Mesendoderm (in vitro differentiated cells): ENCODE results near the gene WDR1.

Experiments
- DNase-seq: peaks from one replicate; pipeline ENCODE4 v3.0.0; 2013
- H2AK5ac ChIP-seq: 2 replicates; pipeline ENCODE4 v1.6.1; 2013; ENCODE audit warnings: low read length, inconsistent platforms
- H2BK120ac ChIP-seq: 2 replicates; pipeline ENCODE4 v1.6.1; 2013; ENCODE audit warnings: low read depth, mild to moderate bottlenecking, low read length, moderate library complexity, mixed read lengths
- H2BK15ac ChIP-seq: replicated peaks from 2 replicates; pipeline ENCODE4 v1.6.1; 2013; ENCODE audit warnings: low read depth, mild to moderate bottlenecking, moderate library complexity
- H2BK5ac ChIP-seq: 2 replicates; pipeline ENCODE4 v1.6.1; 2013; ENCODE audit warnings: low read length, inconsistent platforms
- H3K18ac ChIP-seq: 2 replicates; pipeline ENCODE4 v1.6.1; 2013; ENCODE audit warnings: mild to moderate bottlenecking, low read length, mixed read lengths
- H3K23ac ChIP-seq: one replicate; pipeline ENCODE4 v1.6.1; 2013; ENCODE audit warnings: low read length
- H3K27ac ChIP-seq: 2 replicates; pipeline ENCODE4 v1.5.1; 2013; ENCODE audit warnings: low read depth, mild to moderate bottlenecking, inconsistent platforms, low read length, moderate library complexity
- H3K27me3 ChIP-seq: 2 replicates; pipeline ENCODE4 v1.6.1; 2013; ENCODE audit warnings: low read length, control low read depth, mild to moderate bottlenecking, inconsistent platforms; ENCODE audit not compliant: insufficient read depth, poor library complexity
- H3K36me3 ChIP-seq: 2 replicates; pipeline ENCODE4 v1.6.1; 2013; ENCODE audit warnings: low read length, inconsistent platforms; ENCODE audit not compliant: control insufficient read depth, insufficient read depth
- H3K4ac ChIP-seq: one replicate; pipeline ENCODE4 v1.6.1; 2013; ENCODE audit warnings: low read depth, mild to moderate bottlenecking, low read length, moderate library complexity
- H3K4me1 ChIP-seq: 2 replicates; pipeline ENCODE4 v1.6.1; 2013; ENCODE audit warnings: low read depth, low read length, inconsistent platforms; ENCODE audit not compliant: control insufficient read depth
- H3K4me2 ChIP-seq: 2 replicates; pipeline ENCODE4 v1.6.1; 2013; ENCODE audit warnings: low read length
- H3K4me3 ChIP-seq: 2 replicates; pipeline ENCODE4 v1.5.1; 2013; ENCODE audit warnings: mild to moderate bottlenecking, low read length
- H3K56ac ChIP-seq: one replicate; pipeline ENCODE4 v1.6.1; 2013; ENCODE audit warnings: low read length
- H3K79me1 ChIP-seq: 2 replicates; pipeline ENCODE4 v1.6.1; 2013; ENCODE audit warnings: low read length, inconsistent platforms
- H3K79me2 ChIP-seq: 2 replicates; pipeline ENCODE4 v1.6.1; 2013; ENCODE audit warnings: mild to moderate bottlenecking, low read length; ENCODE audit not compliant: control insufficient read depth, insufficient read depth
- H3K9ac ChIP-seq: 2 replicates; pipeline ENCODE4 v1.6.1; 2013; ENCODE audit warnings: low read length, inconsistent platforms
- H4K5ac ChIP-seq: one replicate; pipeline ENCODE4 v1.6.1; 2013; ENCODE audit warnings: low read length
- H4K8ac ChIP-seq: one replicate; pipeline ENCODE4 v1.6.1; 2013; ENCODE audit warnings: low read depth, mild to moderate bottlenecking, control low read depth, low read length, moderate library complexity
- WGBS: extraction: QIAGEN DNeasy Blood & Tissue Kit; methylation state at CpG from one replicate; pipeline ENCODE4 v1.1.7; 2013; ENCODE audit warnings: low lambda C conversion rate, missing lambda C conversion rate; ENCODE audit not compliant: insufficient coverage; ENCODE audit errors: extremely low coverage; 5-methylcytosine and 5-hydroxymethylcytosine counted together

The WDR1 gene

GRCh38 chr4:10140866-10141759 is 24.5 kb upstream of the WDR1 start:
- Histone ChIP-seq H3K27ac (no peak overlapping the region), H3K4me2 (peak overlapping the region; percentile 42), H3K23ac (no peak overlapping the region), H3K79me2 (no peaks in the 10 kb centered on the region), H2AK5ac (no peak overlapping the region), H2BK15ac (no peak overlapping the region), H3K56ac (no peak overlapping the region), H3K9ac (no peak overlapping the region), H3K79me1 (no peaks in the 10 kb centered on the region), H3K4ac (no peak overlapping the region), H2BK5ac (no peak overlapping the region), H3K27me3 (no peaks in the 10 kb centered on the region), H3K18ac (no peak overlapping the region), H2BK120ac (no peak overlapping the region), H3K4me1 (no peaks in the 10 kb centered on the region), H3K4me3 (no peak overlapping the region), H4K8ac (no peak overlapping the region), H3K36me3 (no peaks in the 10 kb centered on the region), H4K5ac (no peak overlapping the region)
- peak; percentile 77 for DNase-seq
- no CpG with 5 or more reads among the region's 10 CpGs for WGBS

GRCh38 chr4:10139518-10139917 is 22.9 kb upstream of the WDR1 start:
- no peaks in the 10 kb centered on the region for H3K36me3 ChIP-seq
- H2AK5ac ChIP-seq = no peak overlapping the region
- H3K4me3 ChIP-seq = no peak overlapping the region
- H3K9ac ChIP-seq = no peak overlapping the region
- no peak overlapping the region for H3K4me2 ChIP-seq
- no peak overlapping the region for H2BK15ac ChIP-seq
- no peaks in the 10 kb centered on the region for H3K79me2 ChIP-seq
- no peak overlapping the region for H4K8ac ChIP-seq
- H3K18ac ChIP-seq = no peak overlapping the region
- WGBS = no CpG with 5 or more reads among the region's 2 CpGs
- no peak overlapping the region for H3K27ac ChIP-seq
- no peak overlapping the region for H2BK5ac ChIP-seq
- no peak overlapping the region for H2BK120ac ChIP-seq
- no peaks in the 10 kb centered on the region for H3K4me1 ChIP-seq
- no peaks in the 10 kb centered on the region for H3K27me3 ChIP-seq
- no peak for DNase-seq
- H3K56ac ChIP-seq = no peak overlapping the region
- H3K4ac ChIP-seq = no peak overlapping the region
- H4K5ac ChIP-seq = no peak overlapping the region
- H3K23ac ChIP-seq = no peak overlapping the region
- no peaks in the 10 kb centered on the region for H3K79me1 ChIP-seq

DNA sequence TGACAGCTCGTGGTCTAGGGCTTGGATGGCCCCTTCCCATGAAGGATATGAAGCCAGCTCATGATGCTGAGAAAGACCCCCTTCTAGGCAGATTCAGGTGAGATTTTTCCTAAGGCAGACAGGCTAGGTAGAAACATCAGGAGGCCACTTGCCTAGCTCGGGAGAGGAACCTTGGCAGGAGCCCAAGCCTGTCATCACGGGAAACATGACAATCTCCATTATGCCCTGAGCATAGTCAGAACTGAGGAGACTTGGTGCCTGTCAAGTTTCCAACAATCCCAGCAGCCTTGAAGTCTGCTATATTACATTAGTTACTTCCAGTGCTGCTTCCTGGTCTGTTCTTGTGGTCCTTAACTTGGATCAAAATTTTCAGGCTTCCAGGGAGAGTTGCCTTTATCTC is 18.7 kb upstream of the WDR1 start:
- no CpG with 5 or more reads among the region's 3 CpGs for WGBS
- H4K5ac ChIP-seq = no peak overlapping the region

DNA sequence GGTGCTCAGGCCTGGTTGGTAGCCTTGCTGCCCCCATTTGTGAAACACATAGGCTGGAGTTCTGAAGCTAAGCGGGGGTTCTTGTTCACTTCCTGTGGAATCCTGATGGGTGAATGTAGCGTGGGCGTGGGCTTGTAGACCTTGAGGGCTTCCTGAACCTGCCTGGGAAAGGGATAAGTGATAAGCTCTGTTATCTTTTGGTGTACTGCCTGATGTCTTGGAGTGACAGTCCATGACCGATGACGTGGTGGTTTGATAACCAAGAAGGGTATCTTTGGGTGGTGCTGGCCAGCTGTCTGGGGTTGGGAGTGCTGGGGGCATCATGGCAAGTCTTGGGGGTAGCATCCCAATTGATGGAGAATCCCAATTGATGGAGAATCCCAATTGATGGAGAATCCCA is 17.5 kb upstream of the WDR1 start:
- Histone ChIP-seq H3K4me1 (no peaks in the 10 kb centered on the region), H3K18ac (no peak overlapping the region), H3K4me3 (no peak overlapping the region), H2BK15ac (no peak overlapping the region), H3K27ac (no peak overlapping the region), H3K79me2 (no peaks in the 10 kb centered on the region), H3K4me2 (no peak overlapping the region), H3K56ac (no peak overlapping the region), H3K36me3 (no peaks in the 10 kb centered on the region), H3K23ac (no peak overlapping the region), H3K4ac (no peak overlapping the region), H4K5ac (no peak overlapping the region), H3K79me1 (no peaks in the 10 kb centered on the region), H2BK120ac (no peak overlapping the region), H2BK5ac (no peak overlapping the region), H3K9ac (no peak overlapping the region), H3K27me3 (no peaks in the 10 kb centered on the region), H2AK5ac (no peak overlapping the region), H4K8ac (no peak overlapping the region)
- DNase-seq = no peak
- no CpG with 5 or more reads among the region's 5 CpGs for WGBS

More for the DNA sequence above, 18.7 kb upstream of the WDR1 start:
- no peak overlapping the region for H3K9ac ChIP-seq
- H2AK5ac ChIP-seq = no peak overlapping the region
- H2BK120ac ChIP-seq = no peak overlapping the region
- H3K27me3 ChIP-seq = no peaks in the 10 kb centered on the region
- H3K56ac ChIP-seq = no peak overlapping the region
- H2BK15ac ChIP-seq = no peak overlapping the region
- H3K79me1 ChIP-seq = no peaks in the 10 kb centered on the region
- H3K4ac ChIP-seq = no peak overlapping the region
- no peak overlapping the region for H3K27ac ChIP-seq
- no peak overlapping the region for H3K18ac ChIP-seq
- no peaks in the 10 kb centered on the region for H3K4me1 ChIP-seq
- H3K36me3 ChIP-seq = no peaks in the 10 kb centered on the region
- no peak overlapping the region for H3K23ac ChIP-seq
- no peak overlapping the region for H2BK5ac ChIP-seq
- H3K4me2 ChIP-seq = no peak overlapping the region
- no peaks in the 10 kb centered on the region for H3K79me2 ChIP-seq
- no peak overlapping the region for H3K4me3 ChIP-seq
- no peak overlapping the region for H4K8ac ChIP-seq
- no peak for DNase-seq

DNA sequence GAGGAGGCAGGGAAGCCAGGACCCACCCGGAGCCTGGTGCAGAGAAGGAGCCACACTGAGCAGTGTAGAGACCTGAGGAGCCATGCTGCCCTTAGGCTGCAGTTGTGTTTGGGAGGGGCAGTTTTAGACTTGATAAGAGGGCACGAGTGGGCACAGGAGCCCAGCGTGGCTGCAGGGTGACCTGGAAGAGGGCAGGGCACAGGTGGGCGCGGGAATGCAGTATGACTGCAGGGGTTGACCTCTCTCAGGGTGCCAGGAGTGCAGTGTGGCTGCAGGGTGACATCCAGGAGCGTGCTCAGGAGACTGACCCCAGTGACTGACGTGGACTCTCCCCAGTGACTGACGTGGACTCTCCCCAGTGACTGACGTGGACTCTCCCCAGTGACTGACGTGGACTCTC is 14.6 kb upstream of the WDR1 start:
- Histone ChIP-seq H3K4ac (no peak overlapping the region), H3K4me3 (no peak overlapping the region), H4K5ac (no peak overlapping the region), H3K79me2 (no peaks in the 10 kb centered on the region), H3K18ac (no peak overlapping the region), H3K9ac (no peak overlapping the region), H3K56ac (no peak overlapping the region), H3K23ac (no peak overlapping the region), H3K36me3 (no peaks in the 10 kb centered on the region), H2BK120ac (no peak overlapping the region), H2AK5ac (no peak overlapping the region), H2BK5ac (no peak overlapping the region), H3K79me1 (no peaks in the 10 kb centered on the region), H4K8ac (no peak overlapping the region), H3K4me1 (no peaks in the 10 kb centered on the region), H3K4me2 (no peak overlapping the region), H3K27me3 (no peaks in the 10 kb centered on the region), H3K27ac (no peak overlapping the region), H2BK15ac (no peak overlapping the region)
- WGBS = no CpG with 5 or more reads among the region's 10 CpGs
- no peak for DNase-seq
